Epithelial cell of esophagus (primary cell): ENCODE data around the gene SP6.

ENCODE experiments used
- DNase-seq: peaks from one replicate; pipeline ENCODE4 v3.0.0; 2010; ENCODE audit warnings: low read depth
- H3K4me3 ChIP-seq: 2 replicates; pipeline ENCODE4 v1.5.1; 2011; ENCODE audit warnings: mild to moderate bottlenecking, low read length, control low read depth
- TF ChIP-seq, protein P1 (sequence below): IDR thresholded peaks from 2 replicates; pipeline ENCODE4 v1.5.1; 2011; ENCODE audit warnings: low read depth, mild to moderate bottlenecking, low read length, control low read depth, inconsistent platforms; ENCODE audit not compliant: insufficient read depth; ENCODE audit errors: missing control alignments

The SP6 gene

DNA sequence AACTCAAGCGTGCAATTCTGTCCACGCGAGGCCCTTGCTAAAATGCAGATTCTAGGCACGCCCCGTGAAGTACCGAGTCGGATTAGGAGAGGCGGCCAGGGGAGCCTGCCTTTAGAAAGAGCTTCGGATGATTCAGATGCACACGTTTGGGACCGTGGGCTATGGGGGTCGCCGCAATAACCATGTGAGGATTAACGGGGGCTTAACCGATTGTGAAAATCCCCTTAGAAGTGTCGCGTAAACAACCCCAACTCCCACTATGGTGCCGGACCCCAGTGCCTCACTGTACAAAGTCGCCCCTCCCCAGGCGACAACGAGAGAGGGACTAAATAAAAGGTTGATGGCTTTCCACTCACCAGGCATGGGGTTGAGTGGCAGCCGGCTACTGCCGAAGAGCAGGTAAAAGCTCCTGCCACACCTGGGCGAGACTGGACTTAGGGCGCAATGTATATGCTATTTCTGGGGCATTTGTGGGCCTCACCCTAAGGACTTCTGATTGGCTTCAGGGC lies 44.4 kb upstream of the SP6 start:
- H3K4me3 ChIP-seq: peak overlapping the region; percentile 86
- peak; percentile 29 for DNase-seq
- TF ChIP-seq, protein P1, sequence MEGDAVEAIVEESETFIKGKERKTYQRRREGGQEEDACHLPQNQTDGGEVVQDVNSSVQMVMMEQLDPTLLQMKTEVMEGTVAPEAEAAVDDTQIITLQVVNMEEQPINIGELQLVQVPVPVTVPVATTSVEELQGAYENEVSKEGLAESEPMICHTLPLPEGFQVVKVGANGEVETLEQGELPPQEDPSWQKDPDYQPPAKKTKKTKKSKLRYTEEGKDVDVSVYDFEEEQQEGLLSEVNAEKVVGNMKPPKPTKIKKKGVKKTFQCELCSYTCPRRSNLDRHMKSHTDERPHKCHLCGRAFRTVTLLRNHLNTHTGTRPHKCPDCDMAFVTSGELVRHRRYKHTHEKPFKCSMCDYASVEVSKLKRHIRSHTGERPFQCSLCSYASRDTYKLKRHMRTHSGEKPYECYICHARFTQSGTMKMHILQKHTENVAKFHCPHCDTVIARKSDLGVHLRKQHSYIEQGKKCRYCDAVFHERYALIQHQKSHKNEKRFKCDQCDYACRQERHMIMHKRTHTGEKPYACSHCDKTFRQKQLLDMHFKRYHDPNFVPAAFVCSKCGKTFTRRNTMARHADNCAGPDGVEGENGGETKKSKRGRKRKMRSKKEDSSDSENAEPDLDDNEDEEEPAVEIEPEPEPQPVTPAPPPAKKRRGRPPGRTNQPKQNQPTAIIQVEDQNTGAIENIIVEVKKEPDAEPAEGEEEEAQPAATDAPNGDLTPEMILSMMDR: no peak

DNA sequence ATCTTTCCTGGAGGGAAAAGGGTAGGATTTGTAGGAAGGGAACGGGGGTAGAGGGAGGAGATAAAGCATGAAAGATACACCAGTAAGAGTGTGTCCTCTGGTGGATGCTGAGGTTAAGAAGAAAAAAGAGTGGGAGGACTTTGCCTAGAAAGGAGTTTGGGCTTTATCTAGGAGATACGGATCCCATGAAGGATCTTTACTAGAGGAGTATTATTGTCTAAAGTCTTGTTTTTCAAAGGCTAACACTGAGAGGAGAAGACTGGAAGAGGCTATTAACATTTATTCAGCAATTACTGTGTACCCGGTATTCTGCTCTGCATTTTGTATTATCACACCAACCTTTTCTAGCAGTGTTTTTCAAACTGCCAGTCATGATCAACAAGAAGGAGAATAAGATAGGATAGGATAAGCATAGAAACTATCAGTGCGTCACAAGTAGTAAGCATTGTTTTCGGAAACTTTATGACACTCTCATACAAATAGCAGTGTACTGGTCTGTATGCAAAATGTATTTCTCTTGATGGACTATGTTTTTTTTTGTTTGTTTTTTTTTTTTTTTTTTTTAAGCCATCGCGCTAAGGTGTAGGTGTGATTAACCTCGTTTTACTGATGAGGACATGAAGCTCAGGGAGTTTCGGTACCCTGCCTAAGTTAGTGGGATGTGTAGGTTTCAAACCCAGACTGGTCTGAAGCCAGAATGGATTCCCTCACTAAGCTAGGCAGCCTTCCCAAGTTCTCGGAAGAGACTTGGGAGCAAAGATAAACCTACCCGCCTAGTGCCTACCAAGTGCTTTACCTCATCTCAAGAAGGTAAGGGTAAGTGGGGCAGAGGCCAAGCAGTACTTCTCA lies 43.8 kb upstream of the SP6 start:
- peak overlapping the region; percentile 86 for H3K4me3 ChIP-seq
- DNase-seq: no peak
- TF ChIP-seq, protein P1: peak; percentile 16

DNA sequence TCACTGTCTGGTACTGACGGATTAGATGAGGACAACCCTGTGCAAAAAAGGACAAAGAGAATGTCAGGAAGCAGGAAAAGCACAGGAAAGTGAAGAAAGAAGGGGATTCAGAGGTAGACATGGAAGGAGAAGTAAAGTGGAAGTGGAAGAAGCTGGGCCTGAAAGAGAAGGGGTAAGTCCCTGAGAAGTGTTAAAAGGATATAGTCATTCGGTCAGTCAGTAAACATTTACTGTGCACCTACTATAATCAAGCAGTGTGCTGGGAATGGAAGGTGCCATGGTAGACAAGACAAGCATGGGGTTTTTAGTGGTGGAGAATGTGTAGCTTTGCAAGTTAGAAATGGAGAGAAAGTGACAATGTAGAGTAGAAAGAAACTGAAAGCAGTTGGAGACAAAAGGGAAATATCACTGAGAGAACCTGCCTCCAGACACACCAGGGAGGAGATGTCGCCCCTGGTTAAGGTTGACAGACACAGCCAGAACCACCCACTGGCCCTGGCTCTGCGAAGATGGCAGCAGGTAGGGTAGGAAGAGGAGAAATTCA lies 40.7 kb upstream of the SP6 start:
- no peak overlapping the region for H3K4me3 ChIP-seq
- DNase-seq: no peak
- TF ChIP-seq, protein P1: no peak

DNA sequence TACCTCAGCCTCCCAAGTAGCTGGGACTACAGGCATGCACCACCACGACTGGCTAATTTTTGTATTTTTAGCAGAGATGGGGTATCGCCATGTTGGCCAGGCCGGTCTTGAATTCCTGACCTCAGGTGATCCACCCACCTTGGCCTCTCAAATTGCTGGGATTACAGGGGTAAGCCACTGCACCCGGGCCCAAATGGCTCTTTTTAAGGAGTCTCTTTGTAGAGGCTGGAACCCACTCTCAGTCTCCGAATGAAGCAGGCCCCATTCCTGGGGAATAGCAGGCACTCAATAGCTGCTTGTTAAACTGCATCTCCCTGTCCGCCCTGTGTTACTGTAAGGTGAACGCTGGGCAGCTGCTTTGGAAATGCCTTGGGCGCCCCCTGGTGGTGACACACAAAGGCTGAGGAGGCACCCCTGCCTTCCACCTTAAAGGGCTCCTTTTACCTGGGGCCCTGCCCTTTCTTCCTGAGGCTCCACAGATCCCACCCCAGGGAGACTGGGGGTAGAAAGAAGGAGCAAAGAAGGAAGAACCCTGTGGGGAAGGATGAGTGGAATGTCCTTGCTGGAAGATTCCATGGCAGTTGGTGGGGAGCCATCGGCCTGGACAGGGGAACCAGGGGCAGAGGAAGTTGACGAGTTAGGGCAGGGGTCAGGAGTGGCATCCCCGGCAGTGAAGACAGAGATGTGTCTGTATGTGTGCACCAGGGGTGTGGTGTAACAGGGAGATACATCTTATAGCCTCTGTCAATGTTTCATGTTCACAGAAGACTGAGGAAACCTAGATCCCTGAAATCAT lies 39.0 kb upstream of the SP6 start:
- no peak overlapping the region for H3K4me3 ChIP-seq
- DNase-seq: peak; percentile 89
- TF ChIP-seq, protein P1: peak; percentile 92

DNA sequence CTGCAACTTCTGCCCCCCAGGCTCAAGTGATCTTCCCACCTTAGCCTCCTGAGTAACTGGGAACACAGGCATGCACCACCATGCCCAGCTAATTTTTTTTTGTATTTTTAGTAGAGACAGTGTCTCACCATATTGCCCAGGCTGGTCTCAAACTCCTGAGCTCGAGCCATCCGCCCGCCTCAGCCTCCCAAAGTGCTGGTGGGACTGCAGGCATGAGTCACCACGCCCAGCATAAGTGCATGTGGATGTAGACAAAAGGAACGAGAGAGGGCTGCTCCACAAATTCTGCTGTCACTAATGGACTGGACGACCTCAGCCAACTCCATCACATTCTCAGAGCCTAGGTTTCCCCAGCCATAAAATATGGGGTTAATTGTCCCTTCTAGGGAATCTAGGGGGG lies 37.3 kb upstream of the SP6 start:
- DNase-seq: no peak
- H3K4me3 ChIP-seq: no peak overlapping the region
- TF ChIP-seq, protein P1: no peak

DNA sequence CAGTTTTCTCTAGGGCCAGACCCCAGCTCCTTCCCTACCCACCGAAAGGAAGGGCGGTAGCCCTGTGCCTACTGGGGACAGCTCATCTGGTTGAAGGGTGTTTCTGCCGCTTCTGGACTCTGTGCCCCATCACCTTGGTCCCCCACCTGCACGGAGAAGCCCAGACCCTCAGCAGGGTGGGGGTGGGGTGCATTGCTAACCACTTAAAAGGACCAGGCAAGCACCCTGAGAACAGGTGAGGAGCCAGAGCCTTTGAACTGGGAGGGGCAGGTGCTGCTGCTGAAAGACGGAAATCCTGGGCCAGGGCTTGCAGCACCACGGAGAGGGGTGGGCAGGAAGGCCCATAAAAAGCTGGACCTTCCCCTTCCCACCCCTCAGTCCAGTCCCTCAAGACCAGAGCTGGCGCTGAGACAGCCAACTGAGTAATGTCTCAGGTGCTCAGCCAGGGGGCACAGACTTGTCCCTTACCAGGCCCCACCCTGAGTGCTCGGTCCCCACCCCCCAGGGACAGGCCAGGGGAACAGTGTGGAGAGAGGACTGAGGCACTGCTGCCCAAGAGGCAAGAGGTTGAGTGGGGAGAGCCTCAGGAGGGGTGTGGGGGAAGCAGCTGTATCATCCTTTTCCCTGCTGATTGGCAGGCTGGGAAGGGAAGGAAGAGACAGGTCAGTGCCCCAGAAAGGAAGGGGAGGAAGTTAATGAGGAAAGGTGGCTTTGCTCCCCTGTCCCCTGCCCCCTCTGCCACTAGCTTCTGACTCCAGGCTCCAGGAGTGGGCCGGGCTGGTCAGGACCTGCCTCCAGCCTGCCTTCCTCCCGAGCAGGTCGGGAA lies 34.2 kb upstream of the SP6 start:
- no peak for DNase-seq
- TF ChIP-seq, protein P1: no peak
- no peak overlapping the region for H3K4me3 ChIP-seq
